GM21381 (cell line): ENCODE data around the gene THAP11.
A peak's percentile ranks its signal among the peaks of the same experiment; 100 is the strongest.

Experiments used
- ATAC-seq: cut with Tn5 transposase; IDR thresholded peaks from one replicate; pipeline ENCODE4 v1.9.1; 2021; ENCODE audit warnings: mild to moderate bottlenecking, moderate library complexity; ENCODE audit not compliant: unreplicated experiment

The THAP11 gene

DNA sequence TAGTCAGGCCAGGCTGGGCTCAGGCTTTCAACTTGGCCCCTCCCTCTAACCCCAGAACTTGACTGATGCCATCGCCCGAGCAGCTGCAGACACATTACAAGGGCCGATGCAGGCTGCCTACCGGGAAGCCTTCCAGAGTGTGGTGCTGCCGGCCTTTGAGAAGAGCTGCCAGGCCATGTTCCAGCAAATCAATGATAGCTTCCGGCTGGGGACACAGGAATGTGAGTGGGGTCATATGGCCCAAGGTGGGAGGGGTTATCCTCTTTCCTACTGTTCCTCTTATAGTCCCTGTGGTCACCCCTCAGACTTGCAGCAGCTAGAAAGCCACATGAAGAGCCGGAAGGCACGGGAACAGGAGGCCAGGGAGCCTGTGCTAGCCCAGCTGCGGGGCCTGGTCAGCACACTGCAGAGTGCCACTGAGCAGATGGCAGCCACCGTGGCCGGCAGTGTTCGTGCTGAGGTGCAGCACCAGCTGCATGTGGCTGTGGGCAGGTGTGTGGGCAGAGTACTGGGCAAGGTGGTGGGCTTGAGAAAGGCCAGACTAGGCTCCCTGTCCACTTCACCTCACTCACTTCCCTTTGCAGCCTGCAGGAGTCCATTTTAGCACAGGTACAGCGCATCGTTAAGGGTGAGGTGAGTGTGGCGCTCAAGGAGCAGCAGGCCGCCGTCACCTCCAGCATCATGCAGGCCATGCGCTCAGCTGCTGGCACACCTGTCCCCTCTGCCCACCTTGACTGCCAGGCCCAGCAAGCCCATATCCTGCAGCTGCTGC, 40.4 kb downstream of the THAP11 start:
- no peak for ATAC-seq

DNA sequence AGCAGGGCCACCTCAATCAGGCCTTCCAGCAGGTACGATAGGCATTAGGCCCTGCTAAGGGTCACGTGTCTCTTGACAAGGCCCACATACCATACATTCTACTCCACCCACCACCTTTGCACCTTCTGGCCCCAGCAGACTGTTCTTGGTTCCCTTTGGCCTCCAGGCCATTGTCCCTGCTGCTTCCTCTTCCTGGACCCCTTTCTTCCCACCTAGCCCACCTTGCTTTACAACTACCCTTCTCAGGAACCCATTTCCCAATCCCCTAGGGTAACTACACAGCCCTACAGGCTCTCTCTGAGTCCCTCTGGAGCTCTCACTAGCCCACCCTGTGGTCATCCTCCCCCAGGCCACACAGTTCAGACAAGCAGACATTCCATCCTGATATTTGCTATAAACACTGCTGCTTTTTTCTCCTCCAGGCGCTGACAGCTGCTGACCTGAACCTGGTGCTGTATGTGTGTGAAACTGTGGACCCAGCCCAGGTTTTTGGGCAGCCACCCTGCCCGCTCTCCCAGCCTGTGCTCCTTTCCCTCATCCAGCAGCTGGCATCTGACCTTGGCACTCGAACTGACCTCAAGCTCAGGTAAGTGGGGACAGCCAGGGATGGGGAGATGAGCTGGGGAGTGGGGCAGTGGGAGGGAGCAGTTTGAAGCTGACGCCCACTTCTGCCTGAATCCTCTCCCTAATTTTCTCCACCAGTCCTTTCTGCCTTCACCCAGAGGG, 41.2 kb downstream of the THAP11 start:
- no peak for ATAC-seq

DNA sequence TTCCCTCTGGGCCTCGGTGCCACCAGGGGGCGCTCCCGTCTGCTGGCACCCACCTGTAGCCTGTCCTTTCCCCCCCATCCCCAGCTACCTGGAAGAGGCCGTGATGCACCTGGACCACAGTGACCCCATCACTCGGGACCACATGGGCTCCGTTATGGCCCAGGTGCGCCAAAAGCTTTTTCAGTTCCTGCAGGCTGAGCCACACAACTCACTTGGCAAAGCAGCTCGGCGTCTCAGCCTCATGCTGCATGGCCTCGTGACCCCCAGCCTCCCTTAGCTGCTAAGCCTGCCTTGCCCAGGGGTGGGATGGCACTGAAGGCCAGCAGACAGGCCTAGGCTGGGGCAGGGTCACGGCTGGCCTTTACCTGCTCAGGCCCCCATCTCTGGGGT, 41.7 kb downstream of the THAP11 start:
- no peak for ATAC-seq

DNA sequence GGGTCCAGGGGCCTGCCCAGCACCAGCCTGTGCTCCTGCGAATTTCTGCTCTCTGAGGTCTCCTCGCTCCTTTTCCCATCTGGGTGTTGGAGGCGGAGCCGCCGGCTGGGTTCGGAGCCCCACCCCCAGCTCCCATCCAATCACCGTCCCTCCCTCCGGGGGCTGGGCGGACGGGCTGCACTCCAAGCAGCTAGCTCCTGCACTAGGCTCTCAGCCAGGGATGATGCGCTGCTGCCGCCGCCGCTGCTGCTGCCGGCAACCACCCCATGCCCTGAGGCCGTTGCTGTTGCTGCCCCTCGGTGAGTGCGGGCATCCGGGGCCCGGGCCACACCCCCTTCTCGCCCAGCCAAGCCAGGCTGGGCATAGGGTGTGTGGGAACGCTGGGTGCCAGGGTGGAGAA, 42.6 kb downstream of the THAP11 start, which contains the start of gene NRN1L:
Gene NRN1L, plus strand, starts transcription at position 202 of the 400 bp plus-strand sequence. Its CDS starts 19 bp downstream, at position 221.
- ATAC-seq = no peak

DNA sequence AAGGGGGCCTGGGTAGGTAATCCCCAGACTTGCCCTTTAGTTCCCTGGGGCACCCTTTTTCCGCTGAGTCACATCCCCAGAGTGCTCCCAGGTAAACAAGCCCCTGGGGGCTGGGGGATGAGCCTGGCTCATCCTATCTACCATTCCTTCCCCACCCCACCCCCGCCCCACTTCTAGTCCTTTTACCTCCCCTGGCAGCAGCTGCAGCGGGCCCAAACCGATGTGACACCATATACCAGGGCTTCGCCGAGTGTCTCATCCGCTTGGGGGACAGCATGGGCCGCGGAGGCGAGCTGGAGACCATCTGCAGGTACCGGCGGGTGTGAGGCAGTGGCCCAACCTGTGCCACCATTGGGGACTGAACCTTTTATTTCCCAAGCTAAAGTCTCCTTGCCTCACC, 43.4 kb downstream of the THAP11 start:
- no peak for ATAC-seq

DNA sequence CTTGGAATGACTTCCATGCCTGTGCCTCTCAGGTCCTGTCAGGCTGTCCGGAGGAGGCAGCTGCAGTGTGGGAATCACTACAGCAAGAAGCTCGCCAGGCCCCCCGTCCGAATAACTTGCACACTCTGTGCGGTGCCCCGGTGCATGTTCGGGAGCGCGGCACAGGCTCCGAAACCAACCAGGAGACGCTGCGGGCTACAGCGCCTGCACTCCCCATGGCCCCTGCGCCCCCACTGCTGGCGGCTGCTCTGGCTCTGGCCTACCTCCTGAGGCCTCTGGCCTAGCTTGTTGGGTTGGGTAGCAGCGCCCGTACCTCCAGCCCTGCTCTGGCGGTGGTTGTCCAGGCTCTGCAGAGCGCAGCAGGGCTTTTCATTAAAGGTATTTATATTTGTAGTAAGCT, 43.9 kb downstream of the THAP11 start:
- ATAC-seq = no peak

DNA sequence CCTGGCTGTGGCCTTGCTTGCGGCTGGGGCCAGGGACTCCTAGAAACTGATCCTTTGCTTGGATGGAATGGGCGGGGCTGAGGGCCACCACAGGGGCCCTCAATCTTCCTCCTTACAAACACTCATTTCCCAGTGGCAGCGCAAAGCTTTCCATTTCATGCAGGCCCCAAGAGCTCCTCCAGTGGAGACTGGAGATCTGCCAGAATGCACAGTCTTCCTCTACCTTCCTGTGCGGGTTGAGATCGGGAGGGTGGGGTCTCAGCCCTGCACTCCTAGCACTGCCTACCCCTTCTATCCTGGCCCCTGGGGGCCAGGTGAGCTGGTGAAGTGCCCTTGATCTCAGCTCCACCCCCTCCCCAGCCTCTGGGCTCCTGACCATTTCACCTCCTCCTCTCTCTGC, 44.3 kb downstream of the THAP11 start:
- no peak for ATAC-seq

DNA sequence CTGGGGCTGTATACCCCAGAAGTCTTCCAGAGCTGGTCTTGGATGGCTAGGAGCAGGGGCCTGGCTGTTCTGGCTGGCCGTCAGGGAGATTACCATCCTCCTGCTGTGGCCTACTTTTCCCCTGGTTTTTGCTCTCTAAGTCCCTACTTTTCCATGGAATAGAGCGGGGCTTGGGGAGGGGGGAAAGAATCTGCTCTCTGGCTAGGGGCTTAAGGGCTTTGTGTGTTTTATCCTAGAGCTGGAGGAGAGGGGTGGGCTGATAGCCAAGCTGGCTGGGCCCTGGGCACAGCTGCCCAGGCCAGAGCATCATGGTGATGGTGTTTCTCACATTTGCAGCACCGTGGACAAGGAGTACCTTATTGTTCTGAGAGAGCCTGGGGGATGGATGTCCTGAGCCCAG, 46.2 kb downstream of the THAP11 start:
- ATAC-seq = no peak

DNA sequence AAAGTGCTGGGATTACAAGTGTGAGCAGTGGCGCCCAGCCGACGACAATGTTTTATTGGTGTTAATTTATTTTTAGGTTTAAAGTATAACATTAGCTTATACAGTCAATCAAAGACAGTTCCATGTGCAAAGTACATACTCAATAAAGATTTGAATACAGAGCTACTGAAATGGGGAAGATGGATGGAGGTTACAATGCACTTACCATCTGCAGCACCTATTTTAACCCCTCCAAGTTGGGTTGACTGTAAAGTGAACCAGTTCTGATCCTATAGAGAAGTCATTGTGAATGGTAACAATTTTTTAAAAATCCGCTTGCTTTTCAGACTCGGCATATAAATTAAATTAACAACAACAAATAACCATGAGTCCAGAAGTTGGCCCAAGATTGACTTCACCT, 50.3 kb downstream of the THAP11 start:
- no peak for ATAC-seq

DNA sequence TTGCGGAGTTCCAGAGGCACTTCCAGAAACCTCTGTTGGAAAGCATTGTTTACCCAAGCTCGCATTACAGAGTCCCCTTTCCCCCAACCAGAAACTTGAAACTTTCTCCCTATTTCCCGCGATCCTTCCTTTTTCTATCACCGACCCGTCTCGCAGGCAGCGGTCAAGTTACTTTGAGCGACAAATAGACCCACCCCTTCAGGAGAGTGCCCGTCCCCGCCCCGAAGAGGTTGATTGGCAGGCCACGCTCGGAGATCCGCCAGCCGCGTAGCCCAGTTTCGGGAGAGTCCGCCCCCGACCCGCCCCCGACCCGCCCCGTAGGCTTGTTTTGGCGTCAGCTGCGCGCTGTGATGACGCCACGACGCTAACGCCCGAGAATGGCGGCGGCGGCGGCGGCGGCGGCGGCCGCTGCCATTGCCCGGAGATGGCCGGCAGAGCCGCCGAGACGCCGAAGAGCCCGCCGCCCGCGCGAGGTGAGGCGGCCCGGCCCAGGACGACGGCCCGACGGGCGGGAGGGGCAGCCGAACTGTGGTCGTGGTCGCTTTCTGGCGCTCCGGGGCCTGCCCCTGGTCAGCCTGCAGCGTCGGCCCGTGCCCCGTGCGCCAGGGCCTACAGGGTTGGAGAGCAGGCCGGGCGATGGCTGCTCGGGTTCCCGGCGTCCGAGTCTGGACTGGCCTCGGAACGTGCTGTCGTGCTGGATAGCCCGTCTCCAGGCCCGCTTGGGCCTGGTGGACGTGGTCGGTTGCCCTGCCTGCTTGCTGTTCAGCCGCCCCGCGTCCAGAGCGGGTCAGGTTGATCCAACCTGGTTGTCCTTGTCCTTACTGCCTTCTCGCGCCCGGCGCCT, 51.0 kb downstream of the THAP11 start, which contains the start of gene PSKH1:
Gene PSKH1, plus strand, starts transcription at position 356 of the 844 bp plus-strand sequence. CDS start 15,496 bp downstream, outside the sequence.
- peak; percentile 86 for ATAC-seq
